ENCODE measurements around the gene KDM3A.

GRCh38 chr2:86410581-86410980, 30.6 kb upstream of the KDM3A start:
- TF ChIP-seq, protein P1, sequence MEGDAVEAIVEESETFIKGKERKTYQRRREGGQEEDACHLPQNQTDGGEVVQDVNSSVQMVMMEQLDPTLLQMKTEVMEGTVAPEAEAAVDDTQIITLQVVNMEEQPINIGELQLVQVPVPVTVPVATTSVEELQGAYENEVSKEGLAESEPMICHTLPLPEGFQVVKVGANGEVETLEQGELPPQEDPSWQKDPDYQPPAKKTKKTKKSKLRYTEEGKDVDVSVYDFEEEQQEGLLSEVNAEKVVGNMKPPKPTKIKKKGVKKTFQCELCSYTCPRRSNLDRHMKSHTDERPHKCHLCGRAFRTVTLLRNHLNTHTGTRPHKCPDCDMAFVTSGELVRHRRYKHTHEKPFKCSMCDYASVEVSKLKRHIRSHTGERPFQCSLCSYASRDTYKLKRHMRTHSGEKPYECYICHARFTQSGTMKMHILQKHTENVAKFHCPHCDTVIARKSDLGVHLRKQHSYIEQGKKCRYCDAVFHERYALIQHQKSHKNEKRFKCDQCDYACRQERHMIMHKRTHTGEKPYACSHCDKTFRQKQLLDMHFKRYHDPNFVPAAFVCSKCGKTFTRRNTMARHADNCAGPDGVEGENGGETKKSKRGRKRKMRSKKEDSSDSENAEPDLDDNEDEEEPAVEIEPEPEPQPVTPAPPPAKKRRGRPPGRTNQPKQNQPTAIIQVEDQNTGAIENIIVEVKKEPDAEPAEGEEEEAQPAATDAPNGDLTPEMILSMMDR (IDR thresholded peaks at IDR 0.05): no peak
- TF ChIP-seq POLR2A (IDR thresholded peaks at IDR 0.05): no peak
